ENCODE data around the gene BLNK.

Gene BLNK

GRCh38 chr10:96222908-96223307, 48.5 kb downstream of the BLNK start:
- Histone ChIP-seq H3K14ac (ENCODE audit: low read length in 2 of 2) (no peak overlapping the region), H3K4me1 (ENCODE audit: control insufficient read depth, insufficient read depth, low read depth, low read length) (no peaks in the 10 kb centered on the region)
- WGBS = 90% methylated on average over 10 of the region's 10 CpGs

GRCh38 chr10:96222441-96222840, 48.9 kb downstream of the BLNK start:
- no peak overlapping the region for H2BK5ac ChIP-seq (ENCODE audit: low read depth, low read length, poor library complexity, severe bottlenecking)
- H2BK12ac ChIP-seq (ENCODE audit: low read length in 2 of 2) = no peak overlapping the region
- no peaks in the 10 kb centered on the region for H3K9me3 ChIP-seq (ENCODE audit: control insufficient read depth, low read length)
- no peak overlapping the region for H2AK5ac ChIP-seq (ENCODE audit: low read length, severe bottlenecking)
- H3K14ac ChIP-seq (ENCODE audit: low read length in 2 of 2) = no peak overlapping the region
- H3K79me1 ChIP-seq (replicated peaks; ENCODE audit: low read length, poor library complexity, severe bottlenecking) = no peaks in the 10 kb centered on the region
- no peak overlapping the region for H4K91ac ChIP-seq (ENCODE audit: low read length)
- peaks cover 4 to 27% of the 10 kb centered on the region in 2 experiments for H3K27me3 ChIP-seq (ENCODE audit: control insufficient read depth in 1 of 2, insufficient read depth in 1 of 2, low read length in 2 of 2)
- 73% methylated on average over 1 of the region's 3 CpGs for WGBS
- no peak overlapping the region for H3K27ac ChIP-seq (ENCODE audit: low read length, poor library complexity, severe bottlenecking)
- H2BK120ac ChIP-seq (ENCODE audit: low read depth, low read length) = no peak overlapping the region
- no peak overlapping the region for H3K4me3 ChIP-seq (ENCODE audit: insufficient read depth in 1 of 2, low read depth in 1 of 2, low read length in 2 of 2)
- H3K4ac ChIP-seq (ENCODE audit: low read depth in 1 of 2, low read length in 2 of 2) = no peak overlapping the region
- H3K18ac ChIP-seq (ENCODE audit: low read depth in 1 of 2, low read length in 2 of 2) = no peak overlapping the region
- no peaks in the 10 kb centered on the region for H3K36me3 ChIP-seq (ENCODE audit: control insufficient read depth in 1 of 2, insufficient read depth in 2 of 2, low read depth in 1 of 2, low read length in 2 of 2)
- H3K9ac ChIP-seq (ENCODE audit: low read length) = no peak overlapping the region
- H3K4me2 ChIP-seq (ENCODE audit: low read length, poor library complexity, severe bottlenecking) = no peak overlapping the region
- H4K8ac ChIP-seq (ENCODE audit: low read length) = no peak overlapping the region
- DNase-seq = no peak
- no peaks in the 10 kb centered on the region for H3K4me1 ChIP-seq (ENCODE audit: control insufficient read depth, insufficient read depth, low read depth, low read length)
- no peak overlapping the region for H2AFZ ChIP-seq (ENCODE audit: low read depth, low read length)
- H3K23ac ChIP-seq (ENCODE audit: low read length in 2 of 2) = no peak overlapping the region
- H2BK15ac ChIP-seq (ENCODE audit: low read depth, poor library complexity, severe bottlenecking) = no peak overlapping the region

More at GRCh38 chr10:96222908-96223307, 48.5 kb downstream of the BLNK start:
- Histone ChIP-seq H2AFZ (ENCODE audit: low read depth, low read length) (no peak overlapping the region), H3K4me3 (ENCODE audit: insufficient read depth in 1 of 2, low read depth in 1 of 2, low read length in 2 of 2) (no peak overlapping the region), H3K4ac (ENCODE audit: low read depth in 1 of 2, low read length in 2 of 2) (no peak overlapping the region), H3K18ac (ENCODE audit: low read depth in 1 of 2, low read length in 2 of 2) (no peak overlapping the region), H3K9me3 (ENCODE audit: control insufficient read depth, low read length) (no peaks in the 10 kb centered on the region), H3K79me1 (replicated peaks; ENCODE audit: low read length, poor library complexity, severe bottlenecking) (no peaks in the 10 kb centered on the region), H3K23ac (ENCODE audit: low read length in 2 of 2) (no peak overlapping the region), H2AK5ac (ENCODE audit: low read length, severe bottlenecking) (no peak overlapping the region), H4K8ac (ENCODE audit: low read length) (no peak overlapping the region), H2BK15ac (ENCODE audit: low read depth, poor library complexity, severe bottlenecking) (no peak overlapping the region), H3K9ac (ENCODE audit: low read length) (no peak overlapping the region), H3K27ac (ENCODE audit: low read length, poor library complexity, severe bottlenecking) (no peak overlapping the region), H3K36me3 (ENCODE audit: control insufficient read depth in 1 of 2, insufficient read depth in 2 of 2, low read depth in 1 of 2, low read length in 2 of 2) (no peaks in the 10 kb centered on the region), H4K91ac (ENCODE audit: low read length) (no peak overlapping the region), H3K4me2 (ENCODE audit: low read length, poor library complexity, severe bottlenecking) (no peak overlapping the region), H2BK5ac (ENCODE audit: low read depth, low read length, poor library complexity, severe bottlenecking) (no peak overlapping the region), H2BK12ac (ENCODE audit: low read length in 2 of 2) (no peak overlapping the region), H2BK120ac (ENCODE audit: low read depth, low read length) (no peak overlapping the region), H3K27me3 (ENCODE audit: control insufficient read depth in 1 of 2, insufficient read depth in 1 of 2, low read length in 2 of 2) (peaks cover 4 to 27% of the 10 kb centered on the region in 2 experiments)
- no peak for DNase-seq

- Histone ChIP-seq H3K18ac (ENCODE audit: low read depth in 1 of 2, low read length in 2 of 2) (no peak overlapping the region), H2BK12ac (ENCODE audit: low read length in 2 of 2) (no peak overlapping the region), H2BK120ac (ENCODE audit: low read depth, low read length) (no peak overlapping the region), H3K4me2 (ENCODE audit: low read length, poor library complexity, severe bottlenecking) (no peak overlapping the region), H2BK5ac (ENCODE audit: low read depth, low read length, poor library complexity, severe bottlenecking) (no peak overlapping the region), H3K23ac (ENCODE audit: low read length in 2 of 2) (no peak overlapping the region), H3K9ac (ENCODE audit: low read length) (no peak overlapping the region), H3K9me3 (ENCODE audit: control insufficient read depth, low read length) (no peaks in the 10 kb centered on the region), H3K27ac (ENCODE audit: low read length, poor library complexity, severe bottlenecking) (no peak overlapping the region), H3K4ac (ENCODE audit: low read depth in 1 of 2, low read length in 2 of 2) (no peak overlapping the region), H3K79me1 (replicated peaks; ENCODE audit: low read length, poor library complexity, severe bottlenecking) (no peaks in the 10 kb centered on the region), H2BK15ac (ENCODE audit: low read depth, poor library complexity, severe bottlenecking) (no peak overlapping the region), H3K27me3 (ENCODE audit: control insufficient read depth in 1 of 2, insufficient read depth in 1 of 2, low read length in 2 of 2) (peaks cover 4 to 40% of the 10 kb centered on the region in 2 experiments), H2AFZ (ENCODE audit: low read depth, low read length) (no peak overlapping the region), H2AK5ac (ENCODE audit: low read length, severe bottlenecking) (no peak overlapping the region), H3K4me3 (ENCODE audit: insufficient read depth in 1 of 2, low read depth in 1 of 2, low read length in 2 of 2) (no peak overlapping the region), H4K8ac (ENCODE audit: low read length) (no peak overlapping the region), H3K4me1 (ENCODE audit: control insufficient read depth, insufficient read depth, low read depth, low read length) (peaks cover 2% of the 10 kb centered on the region), H3K14ac (ENCODE audit: low read length in 2 of 2) (no peak overlapping the region), H4K91ac (ENCODE audit: low read length) (no peak overlapping the region), H3K36me3 (ENCODE audit: control insufficient read depth in 1 of 2, insufficient read depth in 2 of 2, low read depth in 1 of 2, low read length in 2 of 2) (no peaks in the 10 kb centered on the region)
- 57% methylated on average over 4 of the region's 5 CpGs for WGBS
- no peak for DNase-seq
Measured at GRCh38 chr10:96218826-96219225, 52.5 kb downstream of the BLNK start.

GRCh38 chr10:96217711-96218110, 53.7 kb downstream of the BLNK start:
- WGBS = no CpG with 5 or more reads among the region's 4 CpGs
- no peak for DNase-seq
- H3K4me1 ChIP-seq (ENCODE audit: control insufficient read depth, insufficient read depth, low read depth, low read length) = peaks cover 8% of the 10 kb centered on the region
- H3K9ac ChIP-seq (ENCODE audit: low read length) = no peak overlapping the region
- H3K4me3 ChIP-seq (ENCODE audit: insufficient read depth in 1 of 2, low read depth in 1 of 2, low read length in 2 of 2) = no peak overlapping the region
- H2BK5ac ChIP-seq (ENCODE audit: low read depth, low read length, poor library complexity, severe bottlenecking) = no peak overlapping the region
- no peak overlapping the region for H3K14ac ChIP-seq (ENCODE audit: low read length in 2 of 2)
- H2BK120ac ChIP-seq (ENCODE audit: low read depth, low read length) = no peak overlapping the region
- H2AFZ ChIP-seq (ENCODE audit: low read depth, low read length) = no peak overlapping the region
- no peaks in the 10 kb centered on the region for H3K79me1 ChIP-seq (replicated peaks; ENCODE audit: low read length, poor library complexity, severe bottlenecking)
- no peak overlapping the region for H4K91ac ChIP-seq (ENCODE audit: low read length)
- no peak overlapping the region for H3K27ac ChIP-seq (ENCODE audit: low read length, poor library complexity, severe bottlenecking)
- H3K9me3 ChIP-seq (ENCODE audit: control insufficient read depth, low read length) = no peaks in the 10 kb centered on the region
- H3K18ac ChIP-seq (ENCODE audit: low read depth in 1 of 2, low read length in 2 of 2) = no peak overlapping the region
- H3K4ac ChIP-seq (ENCODE audit: low read depth in 1 of 2, low read length in 2 of 2) = no peak overlapping the region
- peaks cover 4 to 40% of the 10 kb centered on the region in 2 experiments for H3K27me3 ChIP-seq (ENCODE audit: control insufficient read depth in 1 of 2, insufficient read depth in 1 of 2, low read length in 2 of 2)
- no peak overlapping the region for H2BK12ac ChIP-seq (ENCODE audit: low read length in 2 of 2)
- no peak overlapping the region for H2BK15ac ChIP-seq (ENCODE audit: low read depth, poor library complexity, severe bottlenecking)
- H4K8ac ChIP-seq (ENCODE audit: low read length) = no peak overlapping the region
- no peaks in the 10 kb centered on the region for H3K36me3 ChIP-seq (ENCODE audit: control insufficient read depth in 1 of 2, insufficient read depth in 2 of 2, low read depth in 1 of 2, low read length in 2 of 2)
- no peak overlapping the region for H3K4me2 ChIP-seq (ENCODE audit: low read length, poor library complexity, severe bottlenecking)
- no peak overlapping the region for H2AK5ac ChIP-seq (ENCODE audit: low read length, severe bottlenecking)
- no peak overlapping the region for H3K23ac ChIP-seq (ENCODE audit: low read length in 2 of 2)

Measured in mesenchymal stem cell (in vitro differentiated cells and primary cell).